ENCODE measurements around the gene FARP2. TPM values are rescaled to one million over a fixed set of nuclear protein-coding genes. Genes with fewer than 3 reads are reported as not detected.

FARP2 gene
- total RNA-seq, 1 experiment from 2014 or later = 29.9 TPM

GRCh38 chr2:241350530-241350877, 5.6 kb upstream of the FARP2 start:
- Histone ChIP-seq H3K4me1 (ENCODE audit: insufficient read depth, low read length) (peaks cover 8% of the 10 kb centered on the region), H3K27me3 (ENCODE audit: low read length) (no peaks in the 10 kb centered on the region), H3K9me2 (replicated peaks; ENCODE audit: low read length) (no peaks in the 10 kb centered on the region), H3K27ac (ENCODE audit: low read length) (no peak overlapping the region), H3F3A (ENCODE audit: low read length, unreplicated experiment) (no peaks in the 10 kb centered on the region), H3K9me3 (ENCODE audit: low read length) (no peaks in the 10 kb centered on the region), H3K4me2 (ENCODE audit: low read length) (no peak overlapping the region), H2AFZ (ENCODE audit: low read length) (no peak overlapping the region), H3K9ac (ENCODE audit: low read length) (no peak overlapping the region), H3K79me2 (ENCODE audit: low read length) (no peaks in the 10 kb centered on the region), H3K4me3 (ENCODE audit: low read length) (no peak overlapping the region), H4K20me1 (ENCODE audit: low read length) (no peaks in the 10 kb centered on the region), H3K36me3 (ENCODE audit: low read depth, low read length) (peaks cover 70% of the 10 kb centered on the region)
- intact Hi-C loops (cut with micrococcal nuclease) = no loop called here
- ChIA-PET CTCF (no interaction called here), POLR2A (ENCODE audit: unreplicated experiment) (no interaction called here)
- no peak for ATAC-seq
- DNase-seq = no peak
- no peak for TF ChIP-seq EZH2phosphoT487 (IDR thresholded peaks at IDR 0.05; ENCODE audit: borderline replicate concordance, low read length)
- TF ChIP-seq EZH2 (IDR thresholded peaks at IDR 0.05; ENCODE audit: low read length, unreplicated experiment) = no peak
- TF ChIP-seq CTCF (conservative IDR thresholded peaks at IDR 0.05; ENCODE audit: low read depth, low read length) = no peak
- no TSS peak for BruUV-seq (replicated peaks)

GRCh38 chr2:241350878-241351639, 5.0 kb upstream of the FARP2 start:
- peaks cover 65% of the 10 kb centered on the region for H3K36me3 ChIP-seq (ENCODE audit: low read depth, low read length)
- DNase-seq = no peak
- no peaks in the 10 kb centered on the region for H3K9me3 ChIP-seq (ENCODE audit: low read length)
- POLR2A ChIA-PET (ENCODE audit: unreplicated experiment) = no interaction called here
- no peak for TF ChIP-seq EZH2phosphoT487 (IDR thresholded peaks at IDR 0.05; ENCODE audit: borderline replicate concordance, low read length)
- no peak for TF ChIP-seq CTCF (conservative IDR thresholded peaks at IDR 0.05; ENCODE audit: low read depth, low read length)
- no peak for TF ChIP-seq EZH2 (IDR thresholded peaks at IDR 0.05; ENCODE audit: low read length, unreplicated experiment)
- BruUV-seq (replicated peaks) = no TSS peak
- CTCF ChIA-PET = no interaction called here
- H3K9me2 ChIP-seq (replicated peaks; ENCODE audit: low read length) = no peaks in the 10 kb centered on the region
- intact Hi-C loops (cut with micrococcal nuclease) = no loop called here
- ATAC-seq = no peak
- peaks cover 8% of the 10 kb centered on the region for H3K4me1 ChIP-seq (ENCODE audit: insufficient read depth, low read length)
- H3K4me2 ChIP-seq (ENCODE audit: low read length) = no peak overlapping the region
- H4K20me1 ChIP-seq (ENCODE audit: low read length) = no peaks in the 10 kb centered on the region
- no peak overlapping the region for H3K9ac ChIP-seq (ENCODE audit: low read length)
- no peaks in the 10 kb centered on the region for H3K79me2 ChIP-seq (ENCODE audit: low read length)
- H3F3A ChIP-seq (ENCODE audit: low read length, unreplicated experiment) = no peaks in the 10 kb centered on the region
- no peak overlapping the region for H2AFZ ChIP-seq (ENCODE audit: low read length)
- no peak overlapping the region for H3K27ac ChIP-seq (ENCODE audit: low read length)
- H3K27me3 ChIP-seq (ENCODE audit: low read length) = no peaks in the 10 kb centered on the region
- no peak overlapping the region for H3K4me3 ChIP-seq (ENCODE audit: low read length)

- ATAC-seq = no peak
- no peak overlapping the region for H3K4me3 ChIP-seq (ENCODE audit: low read length)
- H3F3A ChIP-seq (ENCODE audit: low read length, unreplicated experiment) = no peaks in the 10 kb centered on the region
- H4K20me1 ChIP-seq (ENCODE audit: low read length) = no peaks in the 10 kb centered on the region
- no peaks in the 10 kb centered on the region for H3K27me3 ChIP-seq (ENCODE audit: low read length)
- CTCF ChIA-PET = no interaction called here
- no peak overlapping the region for H3K9ac ChIP-seq (ENCODE audit: low read length)
- H3K79me2 ChIP-seq (ENCODE audit: low read length) = peaks cover 3% of the 10 kb centered on the region
- no peak overlapping the region for H3K27ac ChIP-seq (ENCODE audit: low read length)
- POLR2A ChIA-PET (ENCODE audit: unreplicated experiment) = no interaction called here
- no TSS peak for BruUV-seq (replicated peaks)
- intact Hi-C loops (cut with micrococcal nuclease) = no loop called here
- no peak overlapping the region for H3K4me2 ChIP-seq (ENCODE audit: low read length)
- H3K36me3 ChIP-seq (ENCODE audit: low read depth, low read length) = peaks cover 60% of the 10 kb centered on the region
- H3K9me3 ChIP-seq (ENCODE audit: low read length) = no peaks in the 10 kb centered on the region
- peaks cover 8% of the 10 kb centered on the region for H3K4me1 ChIP-seq (ENCODE audit: insufficient read depth, low read length)
- no peak overlapping the region for H2AFZ ChIP-seq (ENCODE audit: low read length)
- TF ChIP-seq CTCF (conservative IDR thresholded peaks at IDR 0.05; ENCODE audit: low read depth, low read length) (no peak), EZH2phosphoT487 (IDR thresholded peaks at IDR 0.05; ENCODE audit: borderline replicate concordance, low read length) (no peak), EZH2 (IDR thresholded peaks at IDR 0.05; ENCODE audit: low read length, unreplicated experiment) (no peak)
- DNase-seq = no peak
- no peaks in the 10 kb centered on the region for H3K9me2 ChIP-seq (replicated peaks; ENCODE audit: low read length)
Observed at GRCh38 chr2:241351640-241352031, 4.4 kb upstream of the FARP2 start.

Measured in PC-3 (cell line).